Measurements from ENCODE around the gene SETD2. TPM values are rescaled to one million over a fixed set of nuclear protein-coding genes. Genes with fewer than 3 reads are reported as not detected.

Gene SETD2
- total RNA-seq, 1 donor from 2014 or later = 19.7 TPM

DNA sequence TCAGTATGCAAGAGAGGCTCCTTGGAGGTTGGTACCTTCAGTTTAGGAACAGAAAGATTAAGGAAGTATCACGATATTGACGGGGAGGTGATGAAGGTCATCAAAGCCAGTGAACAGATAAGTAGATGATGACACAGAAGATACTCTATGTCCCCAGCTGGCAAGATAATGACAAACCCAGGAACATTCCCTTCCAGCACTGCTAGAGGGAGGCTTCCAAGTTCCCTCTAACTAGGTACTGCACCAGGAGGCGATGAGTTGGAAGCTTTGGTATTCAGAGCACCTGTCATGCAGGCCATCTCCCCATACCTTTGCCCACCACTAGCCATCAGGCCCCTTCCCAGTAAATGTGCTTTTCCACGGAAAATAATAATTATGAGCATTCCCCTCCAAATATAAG lies 143.6 kb downstream of the SETD2 start:
- DNase-seq (ENCODE audit: low read depth) (no peak), FAIRE-seq (no peak)
- Histone ChIP-seq H3K27me3 (ENCODE audit: control insufficient read depth, insufficient read depth, low read length) (no peaks in the 10 kb centered on the region), H3K4me3 (ENCODE audit: low read depth, low read length) (no peak overlapping the region), H3K36me3 (ENCODE audit: control insufficient read depth, insufficient read depth, low read length) (peaks cover 3% of the 10 kb centered on the region)
- TF ChIP-seq, protein P1, sequence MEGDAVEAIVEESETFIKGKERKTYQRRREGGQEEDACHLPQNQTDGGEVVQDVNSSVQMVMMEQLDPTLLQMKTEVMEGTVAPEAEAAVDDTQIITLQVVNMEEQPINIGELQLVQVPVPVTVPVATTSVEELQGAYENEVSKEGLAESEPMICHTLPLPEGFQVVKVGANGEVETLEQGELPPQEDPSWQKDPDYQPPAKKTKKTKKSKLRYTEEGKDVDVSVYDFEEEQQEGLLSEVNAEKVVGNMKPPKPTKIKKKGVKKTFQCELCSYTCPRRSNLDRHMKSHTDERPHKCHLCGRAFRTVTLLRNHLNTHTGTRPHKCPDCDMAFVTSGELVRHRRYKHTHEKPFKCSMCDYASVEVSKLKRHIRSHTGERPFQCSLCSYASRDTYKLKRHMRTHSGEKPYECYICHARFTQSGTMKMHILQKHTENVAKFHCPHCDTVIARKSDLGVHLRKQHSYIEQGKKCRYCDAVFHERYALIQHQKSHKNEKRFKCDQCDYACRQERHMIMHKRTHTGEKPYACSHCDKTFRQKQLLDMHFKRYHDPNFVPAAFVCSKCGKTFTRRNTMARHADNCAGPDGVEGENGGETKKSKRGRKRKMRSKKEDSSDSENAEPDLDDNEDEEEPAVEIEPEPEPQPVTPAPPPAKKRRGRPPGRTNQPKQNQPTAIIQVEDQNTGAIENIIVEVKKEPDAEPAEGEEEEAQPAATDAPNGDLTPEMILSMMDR (IDR thresholded peaks at IDR 0.05; ENCODE audit: insufficient read depth, low read length, severe bottlenecking) = no peak

DNA sequence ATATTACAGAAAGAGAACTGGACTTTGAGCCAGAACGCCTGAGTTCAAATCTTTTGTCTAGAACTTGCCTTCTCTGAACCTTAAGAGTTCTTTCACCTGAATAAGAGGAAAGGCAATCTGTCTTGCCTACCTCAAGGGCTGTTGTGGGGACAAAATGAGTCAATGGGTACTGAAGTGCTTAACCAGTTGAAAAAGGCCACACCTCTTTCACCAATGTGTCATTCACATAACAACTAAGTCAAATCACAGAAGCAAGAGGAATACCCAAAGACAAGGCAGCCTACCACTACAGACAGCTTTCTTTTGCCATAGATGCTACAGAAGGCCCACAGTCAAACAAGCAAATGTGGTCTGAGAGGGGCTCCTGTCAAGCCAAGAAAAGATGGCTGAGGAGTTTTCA lies 144.7 kb downstream of the SETD2 start:
- TF ChIP-seq, protein P1 (IDR thresholded peaks at IDR 0.05; ENCODE audit: insufficient read depth, low read length, severe bottlenecking) = no peak
- FAIRE-seq (no peak), DNase-seq (ENCODE audit: low read depth) (peak; percentile 83)
- no peaks in the 10 kb centered on the region for H3K27me3 ChIP-seq (ENCODE audit: control insufficient read depth, insufficient read depth, low read length)
- no peak overlapping the region for H3K4me3 ChIP-seq (ENCODE audit: low read depth, low read length)
- H3K36me3 ChIP-seq (ENCODE audit: control insufficient read depth, insufficient read depth, low read length) = peaks cover 3% of the 10 kb centered on the region

DNA sequence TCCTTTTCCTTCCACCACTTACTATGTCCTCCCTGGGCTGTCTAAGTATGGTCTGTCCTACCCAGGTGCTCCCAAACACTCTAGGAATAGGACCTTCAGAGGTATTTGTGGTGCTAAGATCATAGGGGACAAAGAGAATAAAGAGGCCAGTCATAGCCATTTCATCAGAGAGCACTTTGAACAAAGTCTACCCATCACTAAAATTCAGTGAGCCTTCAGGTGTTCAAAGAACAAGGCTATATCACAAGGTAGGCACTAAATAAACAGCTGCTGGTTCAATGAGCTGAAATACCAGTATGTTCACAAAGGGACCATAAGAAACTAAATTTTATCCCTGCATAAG lies 145.7 kb downstream of the SETD2 start:
- TF ChIP-seq, protein P1 (IDR thresholded peaks at IDR 0.05; ENCODE audit: insufficient read depth, low read length, severe bottlenecking) = no peak
- FAIRE-seq = no peak
- H3K4me3 ChIP-seq (ENCODE audit: low read depth, low read length) = no peak overlapping the region
- no peaks in the 10 kb centered on the region for H3K27me3 ChIP-seq (ENCODE audit: control insufficient read depth, insufficient read depth, low read length)
- peaks cover 3% of the 10 kb centered on the region for H3K36me3 ChIP-seq (ENCODE audit: control insufficient read depth, insufficient read depth, low read length)
- no peak for DNase-seq (ENCODE audit: low read depth)

GRCh38 chr3:47017504-47018268 lies 146.2 kb downstream of the SETD2 start:
- Histone ChIP-seq H3K36me3 (ENCODE audit: control insufficient read depth, insufficient read depth, low read length) (peaks cover 3% of the 10 kb centered on the region), H3K4me3 (ENCODE audit: low read depth, low read length) (no peak overlapping the region), H3K27me3 (ENCODE audit: control insufficient read depth, insufficient read depth, low read length) (no peaks in the 10 kb centered on the region)
- TF ChIP-seq, protein P1 (IDR thresholded peaks at IDR 0.05; ENCODE audit: insufficient read depth, low read length, severe bottlenecking) = no peak
- FAIRE-seq (no peak), DNase-seq (ENCODE audit: low read depth) (no peak)

- TF ChIP-seq, protein P1 (IDR thresholded peaks at IDR 0.05; ENCODE audit: insufficient read depth, low read length, severe bottlenecking) = no peak
- no peak for FAIRE-seq
- H3K36me3 ChIP-seq (ENCODE audit: control insufficient read depth, insufficient read depth, low read length) = peaks cover 3% of the 10 kb centered on the region
- H3K27me3 ChIP-seq (ENCODE audit: control insufficient read depth, insufficient read depth, low read length) = no peaks in the 10 kb centered on the region
- no peak overlapping the region for H3K4me3 ChIP-seq (ENCODE audit: low read depth, low read length)
- DNase-seq (ENCODE audit: low read depth) = peak; percentile 87
Measured at GRCh38 chr3:47016934-47017435, 146.9 kb downstream of the SETD2 start.
